AG04450 (cell line): Measurements from ENCODE around the gene SFTPD. TPM values are rescaled to one million over a fixed set of nuclear protein-coding genes. Genes with fewer than 3 reads are reported as not detected.

Source experiments
- CTCF ChIA-PET: fragments of 300-600, 350-600 bp; formaldehyde crosslinking; extraction: SDS; loops from one replicate; lab custom pipeline; 2022; ENCODE audit warnings: antibody characterized with exemption, inconsistent platforms; lab: Charles Lee
- POLR2A ChIA-PET: fragments of 350-600 bp; formaldehyde crosslinking; extraction: SDS; loops from one replicate; lab custom pipeline; 2021; ENCODE audit warnings: antibody characterized with exemption, inconsistent platforms; lab: Yijun Ruan, JAX
- DNase-seq: peaks from one replicate; pipeline ENCODE4 v3.0.0-alpha.2; 2011; ENCODE audit warnings: low read depth, low spot score
- H3K27ac ChIP-seq: one replicate; pipeline ENCODE4 v1.5.1; 2012; ENCODE audit warnings: low read depth, low read length, control low read depth
- H3K27me3 ChIP-seq: one replicate; pipeline ENCODE4 v1.6.0; 2012; ENCODE audit warnings: low read length; ENCODE audit not compliant: control insufficient read depth, insufficient read depth
- H3K4me3 ChIP-seq: 2 replicates; pipeline ENCODE4 v1.5.1; 2011; ENCODE audit warnings: mild to moderate bottlenecking, low read depth, low read length, control low read depth
- H3K9me3 ChIP-seq: 2 replicates; pipeline ENCODE4 v1.5.1; 2012; ENCODE audit warnings: low read length; ENCODE audit not compliant: control insufficient read depth, insufficient read depth
- polyA plus RNA-seq: library from polyadenylated mRNA; depleted of rRNA; stranded (reverse); fragments of >200 nt; gene quantifications from 2 replicates; pipeline ENCODE4 v1.2.3, GENCODE V29; 2011
- TF ChIP-seq, protein P1 (sequence below): IDR thresholded peaks from 2 replicates; pipeline ENCODE4 v1.5.1; 2011; ENCODE audit warnings: low read depth, low read length, control low read depth, inconsistent platforms

SFTPD gene
- polyA plus RNA-seq, 1 experiment = not detected

DNA sequence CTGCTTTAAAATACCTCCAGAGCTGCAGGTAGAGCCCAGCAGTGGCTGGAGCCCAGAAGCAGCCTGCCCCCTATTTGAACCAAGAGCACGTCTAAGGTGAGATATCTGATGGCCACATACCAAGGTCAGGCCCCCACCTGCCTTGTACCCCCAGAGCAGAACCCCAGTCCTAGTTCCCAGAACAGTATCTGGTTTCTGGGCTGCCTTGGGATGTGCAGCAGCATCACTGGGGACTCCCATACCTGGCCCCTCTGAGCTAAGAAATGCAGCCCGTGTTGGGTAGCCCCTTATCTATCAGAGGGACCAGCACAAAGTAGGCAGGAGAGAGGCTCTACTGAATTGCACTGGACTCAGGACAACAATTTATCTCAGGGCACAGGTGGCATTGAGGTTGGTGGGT lies 8.9 kb downstream of the SFTPD start:
- no peak overlapping the region for H3K4me3 ChIP-seq
- no peak for DNase-seq
- ChIA-PET POLR2A (no interaction called here), CTCF (no interaction called here)
- TF ChIP-seq, protein P1, sequence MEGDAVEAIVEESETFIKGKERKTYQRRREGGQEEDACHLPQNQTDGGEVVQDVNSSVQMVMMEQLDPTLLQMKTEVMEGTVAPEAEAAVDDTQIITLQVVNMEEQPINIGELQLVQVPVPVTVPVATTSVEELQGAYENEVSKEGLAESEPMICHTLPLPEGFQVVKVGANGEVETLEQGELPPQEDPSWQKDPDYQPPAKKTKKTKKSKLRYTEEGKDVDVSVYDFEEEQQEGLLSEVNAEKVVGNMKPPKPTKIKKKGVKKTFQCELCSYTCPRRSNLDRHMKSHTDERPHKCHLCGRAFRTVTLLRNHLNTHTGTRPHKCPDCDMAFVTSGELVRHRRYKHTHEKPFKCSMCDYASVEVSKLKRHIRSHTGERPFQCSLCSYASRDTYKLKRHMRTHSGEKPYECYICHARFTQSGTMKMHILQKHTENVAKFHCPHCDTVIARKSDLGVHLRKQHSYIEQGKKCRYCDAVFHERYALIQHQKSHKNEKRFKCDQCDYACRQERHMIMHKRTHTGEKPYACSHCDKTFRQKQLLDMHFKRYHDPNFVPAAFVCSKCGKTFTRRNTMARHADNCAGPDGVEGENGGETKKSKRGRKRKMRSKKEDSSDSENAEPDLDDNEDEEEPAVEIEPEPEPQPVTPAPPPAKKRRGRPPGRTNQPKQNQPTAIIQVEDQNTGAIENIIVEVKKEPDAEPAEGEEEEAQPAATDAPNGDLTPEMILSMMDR = no peak
- peaks cover 20% of the 10 kb centered on the region for H3K27me3 ChIP-seq
- H3K27ac ChIP-seq = no peak overlapping the region
- H3K9me3 ChIP-seq = no peaks in the 10 kb centered on the region

- no peak for DNase-seq
- Histone ChIP-seq H3K4me3 (no peak overlapping the region), H3K27me3 (peaks cover 23% of the 10 kb centered on the region), H3K27ac (no peak overlapping the region), H3K9me3 (no peaks in the 10 kb centered on the region)
- TF ChIP-seq, protein P1 = no peak
- CTCF ChIA-PET = no interaction called here
- POLR2A ChIA-PET = no interaction called here
Observed at GRCh38 chr10:79938728-79939406, 10.0 kb downstream of the SFTPD start.

DNA sequence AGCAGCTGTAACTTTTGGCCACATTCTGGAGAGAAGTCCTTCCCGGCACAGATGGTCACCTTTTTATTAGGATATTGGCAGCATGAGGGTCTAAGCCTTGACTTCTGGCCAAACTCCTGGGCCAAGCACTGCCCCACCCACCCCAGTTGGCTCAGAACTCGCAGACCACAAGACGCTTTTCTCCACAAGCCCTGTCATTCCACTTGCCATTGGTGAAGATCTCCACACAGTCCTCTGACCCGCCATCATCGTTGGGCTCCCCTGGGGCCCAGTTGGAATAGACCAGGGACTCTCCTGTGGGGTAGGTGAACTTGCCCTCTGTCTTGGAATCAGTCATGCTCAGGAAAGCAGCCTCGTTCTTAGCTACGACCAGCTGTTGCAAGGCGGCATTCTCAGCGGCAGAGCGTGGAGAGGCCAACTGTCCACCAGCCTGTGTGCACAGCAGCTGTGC lies 11.2 kb downstream of the SFTPD start:
- H3K4me3 ChIP-seq = no peak overlapping the region
- ChIA-PET POLR2A (no interaction called here), CTCF (interaction anchor here (0.5 kb wide), 1 partner anchor 570 kb away, joined by 3 read pairs; no protein-coding TSS in a partner anchor)
- TF ChIP-seq, protein P1 = no peak
- no peaks in the 10 kb centered on the region for H3K9me3 ChIP-seq
- no peak for DNase-seq
- no peak overlapping the region for H3K27ac ChIP-seq
- H3K27me3 ChIP-seq = peaks cover 23% of the 10 kb centered on the region

DNA sequence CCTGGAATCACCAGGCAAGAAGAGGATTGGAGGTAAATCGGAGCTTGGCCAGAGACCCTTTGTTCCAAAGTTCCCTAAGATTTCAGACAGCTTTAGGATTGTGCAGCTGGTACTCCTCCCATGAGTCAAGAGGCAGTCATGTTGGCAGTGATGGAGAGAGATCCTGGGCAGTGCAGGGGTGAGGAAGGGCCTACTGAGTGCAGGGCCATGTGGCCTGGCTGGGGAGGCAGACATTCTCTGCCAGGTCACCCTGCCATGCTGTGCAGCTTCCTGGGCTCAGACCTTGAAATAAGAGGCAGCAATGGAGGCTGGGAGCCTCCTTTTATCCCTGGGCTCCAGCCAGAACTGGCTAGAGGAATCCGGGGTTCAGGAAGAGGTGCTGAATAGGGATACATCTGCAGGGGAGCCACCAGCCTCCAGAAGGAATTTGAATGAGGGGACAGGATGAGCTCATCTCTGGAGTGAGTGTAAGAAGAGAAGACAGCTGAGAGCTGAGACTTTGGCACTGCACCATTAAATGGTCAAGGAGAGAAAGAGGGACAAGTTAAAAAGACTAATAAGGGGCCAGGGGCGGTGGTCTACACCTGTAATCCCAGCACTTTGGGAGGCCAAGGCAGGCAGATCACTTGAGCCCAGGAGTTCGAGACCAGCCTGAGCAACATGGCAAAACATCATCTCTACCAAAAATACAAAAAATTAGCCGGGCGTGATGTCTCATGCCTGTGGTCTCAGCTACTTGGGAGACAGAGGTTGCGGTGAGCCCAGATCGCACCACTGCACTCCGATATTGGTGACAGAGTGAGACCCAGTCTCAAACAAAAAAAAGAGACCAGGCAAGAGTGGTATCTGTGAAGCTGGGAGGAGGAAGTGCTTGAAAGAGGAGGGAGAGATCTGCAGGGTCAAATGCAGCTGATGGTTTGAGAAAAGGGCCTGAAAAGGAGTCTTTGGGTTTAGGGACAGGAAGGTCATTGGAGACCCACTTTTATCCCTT lies 12.0 kb downstream of the SFTPD start:
- peaks cover 23% of the 10 kb centered on the region for H3K27me3 ChIP-seq
- POLR2A ChIA-PET = no interaction called here
- H3K4me3 ChIP-seq = no peak overlapping the region
- no peaks in the 10 kb centered on the region for H3K9me3 ChIP-seq
- H3K27ac ChIP-seq = no peak overlapping the region
- CTCF ChIA-PET = no interaction called here
- TF ChIP-seq, protein P1 = no peak
- no peak for DNase-seq

GRCh38 chr10:79933961-79934360 lies 14.9 kb downstream of the SFTPD start:
- TF ChIP-seq, protein P1 = no peak
- ChIA-PET POLR2A (no interaction called here), CTCF (no interaction called here)
- Histone ChIP-seq H3K9me3 (no peaks in the 10 kb centered on the region), H3K27ac (no peak overlapping the region), H3K4me3 (no peak overlapping the region), H3K27me3 (peaks cover 17% of the 10 kb centered on the region)
- no peak for DNase-seq
